GM21367 (cell line): Measurements from ENCODE around the gene CYP2A7.
"Not testable (repeated sequence)": the region's sequence is repeated elsewhere in the genome, so short reads cannot be mapped to it uniquely, and the experiment has no call there.

Experiments used
- ATAC-seq: cut with Tn5 transposase; IDR thresholded peaks from one replicate; pipeline ENCODE4 v1.9.1; 2021; ENCODE audit not compliant: unreplicated experiment

Gene CYP2A7, protein sequence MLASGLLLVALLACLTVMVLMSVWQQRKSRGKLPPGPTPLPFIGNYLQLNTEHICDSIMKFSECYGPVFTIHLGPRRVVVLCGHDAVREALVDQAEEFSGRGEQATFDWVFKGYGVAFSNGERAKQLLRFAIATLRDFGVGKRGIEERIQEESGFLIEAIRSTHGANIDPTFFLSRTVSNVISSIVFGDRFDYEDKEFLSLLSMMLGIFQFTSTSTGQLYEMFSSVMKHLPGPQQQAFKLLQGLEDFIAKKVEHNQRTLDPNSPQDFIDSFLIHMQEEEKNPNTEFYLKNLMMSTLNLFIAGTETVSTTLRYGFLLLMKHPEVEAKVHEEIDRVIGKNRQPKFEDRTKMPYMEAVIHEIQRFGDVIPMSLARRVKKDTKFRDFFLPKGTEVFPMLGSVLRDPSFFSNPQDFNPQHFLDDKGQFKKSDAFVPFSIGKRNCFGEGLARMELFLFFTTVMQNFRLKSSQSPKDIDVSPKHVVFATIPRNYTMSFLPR

DNA sequence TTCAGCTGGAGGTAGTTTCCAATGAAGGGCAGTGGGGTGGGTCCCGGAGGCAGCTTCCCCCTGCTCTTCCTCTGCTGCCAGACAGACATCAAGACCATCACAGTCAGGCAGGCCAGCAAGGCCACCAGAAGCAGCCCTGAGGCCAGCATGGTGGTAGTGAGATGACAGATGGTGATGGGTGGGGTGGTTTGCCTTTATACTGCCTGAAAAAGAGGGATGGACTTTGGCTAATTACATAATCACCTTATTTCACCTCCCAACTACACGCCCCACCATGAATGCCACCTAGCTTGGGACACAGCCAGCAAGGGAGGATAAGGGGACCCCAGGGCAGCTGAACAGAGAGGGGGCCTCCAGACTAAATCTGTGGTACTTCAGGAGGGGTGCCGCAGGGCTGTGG lies at the start of gene CYP2A7:
Gene CYP2A7 (minus strand): TSS at position 170 of the 400 bp plus-strand sequence. CDS start 21 bp downstream, at position 149.
- not testable (repeated sequence) for ATAC-seq

DNA sequence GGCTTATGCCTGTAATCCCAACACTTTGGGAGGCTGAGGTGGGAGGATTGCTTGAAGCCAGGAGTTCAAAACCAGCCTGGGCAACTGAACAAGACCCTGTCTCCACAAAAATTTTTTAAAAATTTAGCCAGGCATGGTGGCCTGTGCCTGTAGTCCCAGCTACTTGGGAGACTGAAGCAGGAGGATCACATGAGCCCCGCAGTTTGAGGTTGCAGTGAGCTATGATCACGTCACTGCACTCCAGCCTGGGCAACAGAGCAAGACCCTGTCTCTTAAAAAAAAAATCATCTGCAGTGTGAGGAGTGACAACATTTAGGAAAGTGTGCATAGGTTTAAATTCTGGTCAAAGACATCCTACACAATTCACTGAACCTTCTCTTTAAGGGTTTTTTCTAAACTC lies 48.8 kb upstream of the CYP2A7 start:
- ATAC-seq, result not testable (repeated sequence)

GRCh38 chr19:40929942-40930341 lies 47.9 kb upstream of the CYP2A7 start:
- not testable (repeated sequence) for ATAC-seq

DNA sequence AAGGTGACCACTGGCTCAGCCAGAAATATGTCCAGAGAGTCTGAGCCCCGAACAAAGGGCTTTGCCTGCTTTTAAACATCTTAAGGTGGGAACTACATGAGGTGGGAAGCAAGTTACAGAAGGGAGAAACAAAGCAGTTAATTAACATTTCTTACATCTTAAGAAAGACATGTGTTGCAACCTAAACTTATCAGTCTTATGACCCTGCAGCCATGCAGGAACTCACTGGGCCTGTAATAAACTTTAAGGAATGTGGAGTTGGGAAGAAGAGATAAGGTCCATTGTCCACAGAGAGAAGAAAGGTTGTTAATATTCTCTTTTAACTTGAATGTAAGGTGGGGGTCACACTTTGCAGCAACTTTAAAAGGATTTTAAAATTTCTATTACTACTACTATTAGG lies 46.8 kb upstream of the CYP2A7 start:
- ATAC-seq, result no peak

- ATAC-seq, result no peak
These were observed 45.5 kb upstream of the CYP2A7 start for GRCh38 chr19:40927567-40927966.

DNA sequence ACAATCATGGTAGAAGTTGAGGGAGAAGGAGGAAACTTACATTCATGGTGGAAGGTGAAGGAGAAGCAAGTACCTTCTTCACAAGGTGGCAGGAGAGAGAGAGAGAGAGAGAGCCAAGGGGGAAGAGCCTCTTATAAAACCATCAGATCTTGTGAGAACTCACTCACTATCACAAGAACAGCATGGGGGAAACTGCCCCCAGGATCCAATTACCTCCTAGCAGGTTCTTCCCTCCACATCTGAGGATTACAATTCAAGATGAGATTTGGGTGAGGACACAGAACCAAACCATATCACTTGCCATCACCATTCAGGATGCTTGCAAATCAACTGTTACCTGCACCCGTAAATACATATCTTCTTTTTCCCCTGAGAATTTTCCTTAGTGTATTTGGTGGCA lies 44.2 kb upstream of the CYP2A7 start:
- not testable (repeated sequence) for ATAC-seq

DNA sequence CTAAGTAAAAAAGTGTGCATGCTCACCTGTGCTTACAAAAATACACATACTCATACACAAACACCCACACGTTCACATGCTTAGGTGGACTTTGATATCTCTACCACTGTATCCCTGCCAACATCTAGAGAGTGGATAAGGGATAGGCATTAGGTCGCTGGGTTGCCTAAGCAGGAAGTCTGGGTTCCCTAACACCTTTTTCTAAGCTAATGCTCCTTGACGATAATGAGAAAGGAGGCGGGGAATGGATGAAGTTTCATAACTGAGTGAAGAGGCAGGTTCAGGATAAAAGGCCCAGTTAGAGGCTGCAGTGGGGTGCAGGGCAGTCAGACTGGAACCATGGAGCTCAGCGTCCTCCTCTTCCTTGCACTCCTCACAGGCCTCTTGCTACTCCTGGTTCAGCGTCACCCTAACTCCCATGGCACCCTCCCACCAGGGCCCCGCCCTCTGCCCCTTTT lies 41.9 kb upstream of the CYP2A7 start:
- no peak for ATAC-seq

DNA sequence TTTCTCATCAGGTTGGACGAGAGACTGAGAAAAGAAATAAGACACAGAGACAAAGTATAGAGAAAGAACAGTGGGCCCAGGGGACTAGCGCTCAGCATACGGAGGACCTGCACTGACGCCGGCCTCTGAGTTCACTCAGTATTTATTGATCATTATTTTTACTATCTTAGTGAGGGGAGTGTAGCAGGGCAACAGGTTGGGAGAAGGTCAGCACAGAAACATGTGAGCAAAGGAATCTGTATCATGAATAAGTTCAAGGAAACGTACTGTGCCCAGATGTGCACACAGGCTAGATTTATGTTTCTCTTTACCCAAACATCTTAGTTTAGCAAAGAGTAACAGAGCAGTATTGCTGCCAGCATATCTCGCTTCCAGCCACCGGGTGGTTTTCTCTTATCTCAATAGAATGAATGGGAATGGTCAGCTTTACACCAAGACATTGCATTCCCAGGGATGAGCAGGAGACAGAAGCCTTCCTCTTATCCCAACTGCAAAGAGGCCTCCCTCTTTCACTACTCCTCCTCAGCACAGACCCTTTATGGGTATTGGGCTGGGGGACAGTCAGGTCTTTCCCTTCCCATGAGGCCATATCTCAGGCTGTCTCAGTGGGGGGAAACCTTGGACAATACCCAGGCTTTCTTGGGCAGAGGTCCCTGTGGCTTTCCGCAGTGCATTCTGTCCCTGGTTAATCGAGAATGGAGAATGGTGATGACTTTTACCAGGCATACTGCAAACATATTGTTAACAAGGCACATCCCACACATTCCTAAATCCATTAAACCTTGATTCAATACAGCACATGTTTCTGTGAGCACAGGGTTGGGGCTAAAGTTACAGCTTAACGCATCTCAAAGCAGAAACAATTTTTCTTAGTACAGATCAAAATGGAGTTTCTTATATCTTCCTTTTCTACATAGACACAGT lies 40.5 kb upstream of the CYP2A7 start:
- ATAC-seq, result not testable (repeated sequence)

- no peak for ATAC-seq
These were observed 39.2 kb upstream of the CYP2A7 start for GRCh38 chr19:40921005-40921897.

DNA sequence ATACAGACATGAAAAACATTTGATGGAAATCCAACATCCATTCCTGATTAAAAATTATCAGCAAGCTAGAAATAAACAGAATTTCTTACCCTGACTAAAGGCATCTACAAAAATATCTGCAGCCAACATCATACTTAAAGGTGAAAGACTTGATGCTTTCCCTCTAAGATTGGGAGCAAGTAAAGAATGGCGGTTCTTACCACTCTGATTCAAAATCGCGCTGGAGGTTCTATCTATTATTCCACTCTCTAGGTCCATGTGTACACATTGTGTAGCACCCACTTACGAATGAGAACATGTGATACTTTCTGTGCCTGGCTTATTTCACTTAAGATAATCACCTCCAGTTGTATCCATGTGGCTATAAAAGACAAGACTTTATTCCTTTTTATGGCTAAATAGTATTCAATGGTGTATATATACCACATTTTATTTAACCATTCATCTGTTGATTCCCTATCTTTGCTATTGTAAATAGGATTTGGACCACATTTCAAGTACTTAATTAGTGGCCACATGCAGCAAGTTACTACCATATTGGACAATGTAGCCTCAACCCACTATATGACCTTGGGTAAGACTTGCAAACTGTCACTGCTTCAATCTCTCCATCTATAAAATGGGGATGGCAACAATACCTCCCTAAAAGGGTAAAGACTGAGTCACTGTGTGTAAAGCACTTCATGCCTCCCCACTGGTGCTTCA lies 38.4 kb upstream of the CYP2A7 start:
- no peak for ATAC-seq

DNA sequence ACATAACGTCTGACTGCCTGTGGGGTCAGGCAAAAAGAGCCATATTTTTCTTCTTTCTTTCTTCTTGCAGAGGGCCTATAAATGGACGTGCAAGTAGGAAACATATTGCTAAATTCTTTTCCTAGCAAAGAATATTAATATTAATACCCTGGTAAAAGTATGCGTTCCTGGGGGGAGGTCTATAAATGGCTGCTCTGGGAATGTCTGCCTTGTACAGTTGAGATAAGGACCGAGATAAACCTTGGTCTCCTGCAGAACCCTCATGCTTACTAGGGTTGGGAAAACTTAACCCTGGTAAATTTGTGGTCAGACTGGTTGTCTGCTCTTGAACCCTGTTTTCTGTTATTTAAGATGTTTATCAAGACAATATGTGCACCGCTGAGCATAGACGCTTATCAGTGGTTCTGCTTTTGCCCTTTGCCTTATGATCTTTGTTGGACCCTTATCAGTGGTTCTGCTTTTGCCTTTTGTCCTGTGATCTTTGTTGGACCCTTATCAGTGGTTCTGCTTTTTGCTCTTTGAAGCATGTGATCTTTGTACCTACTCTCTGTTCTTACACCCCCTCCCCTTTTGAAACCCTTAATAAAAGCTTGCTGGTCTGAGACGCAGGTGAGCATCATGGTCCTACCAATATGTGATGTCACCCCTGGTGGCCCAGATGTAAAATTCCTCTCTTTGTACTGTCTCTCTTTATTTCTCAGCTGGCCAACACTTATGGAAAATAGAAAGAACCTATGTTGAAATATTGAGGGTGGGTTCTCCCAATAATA lies 37.7 kb upstream of the CYP2A7 start:
- not testable (repeated sequence) for ATAC-seq

- not testable (repeated sequence) for ATAC-seq
These were observed 36.3 kb upstream of the CYP2A7 start for GRCh38 chr19:40918303-40918702.

GRCh38 chr19:40908976-40909375 lies 26.9 kb upstream of the CYP2A7 start:
- ATAC-seq, result no peak

GRCh38 chr19:40907968-40908735 lies 26.1 kb upstream of the CYP2A7 start:
- ATAC-seq, result no peak

DNA sequence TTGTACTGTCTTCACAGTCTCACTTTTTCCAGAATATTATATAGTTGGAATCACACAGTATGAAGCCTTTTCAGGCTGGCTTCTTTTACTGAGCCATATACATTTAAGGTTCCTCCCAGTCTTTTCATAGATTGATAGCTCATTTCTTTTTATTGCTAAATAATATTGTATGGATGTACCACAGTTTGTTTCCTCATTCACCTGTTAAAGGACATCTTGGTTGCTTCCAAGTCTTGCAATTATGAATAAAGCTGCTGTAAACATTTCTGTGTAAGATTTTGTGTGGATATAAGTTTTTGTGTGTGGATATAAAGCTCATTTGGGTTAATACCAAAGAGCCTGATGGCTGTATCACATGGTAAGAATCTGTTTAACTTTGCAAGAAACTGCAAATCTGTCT lies 24.5 kb upstream of the CYP2A7 start:
- ATAC-seq, result no peak

DNA sequence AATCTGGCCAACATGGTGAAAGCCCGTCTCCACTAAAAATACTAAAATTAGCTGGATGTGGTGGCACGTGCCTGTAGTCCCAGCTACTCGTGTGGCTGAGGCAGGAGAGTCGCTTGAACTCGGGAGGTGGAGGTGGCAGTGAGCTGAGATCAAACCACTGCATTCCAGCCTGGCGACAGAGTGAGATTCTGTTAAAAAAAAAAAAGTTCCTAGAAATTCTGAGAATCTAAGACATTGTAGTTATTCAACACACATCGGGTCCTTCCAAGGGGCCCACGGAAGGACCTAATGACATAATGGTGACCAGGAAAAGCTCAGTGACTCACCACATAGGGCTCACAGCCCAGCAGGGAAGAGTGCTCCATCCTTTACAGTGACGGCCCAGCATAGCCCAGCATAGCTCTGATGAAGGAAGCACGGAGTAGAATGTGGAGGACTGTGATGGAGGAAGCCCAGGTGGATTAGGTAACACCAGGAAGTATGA lies 22.7 kb upstream of the CYP2A7 start:
- ATAC-seq, result not testable (repeated sequence)

GRCh38 chr19:40901975-40902750 lies 20.1 kb upstream of the CYP2A7 start:
- ATAC-seq, result not testable (repeated sequence)
